Dendritic cell treated with granulocyte-macrophage colony-stimulating factor and Interleukin-4, amounts not matched to agents 40 ng/mL and 50 ng/mL, for 4 days (primary cell): ENCODE results near the gene NR2C2.

ENCODE experiments used
- H3K27ac Mint-ChIP-seq: one replicate; pipeline ENCODE4 v1.8.0; 2022; ENCODE audit warnings: mild to moderate bottlenecking, mixed read lengths
- H3K27me3 Mint-ChIP-seq: one replicate; pipeline ENCODE4 v1.8.0; 2022; ENCODE audit warnings: mild to moderate bottlenecking, mixed read lengths
- H3K36me3 Mint-ChIP-seq: one replicate; pipeline ENCODE4 v1.8.0; 2022; ENCODE audit warnings: low read depth, mixed read lengths
- H3K4me1 Mint-ChIP-seq: one replicate; pipeline ENCODE4 v1.8.0; 2022; ENCODE audit warnings: low read depth, mixed read lengths
- H3K4me3 Mint-ChIP-seq: one replicate; pipeline ENCODE4 v1.8.0; 2022; ENCODE audit warnings: mild to moderate bottlenecking, moderate library complexity, mixed read lengths
- H3K9me3 Mint-ChIP-seq: one replicate; pipeline ENCODE4 v1.8.0; 2022; ENCODE audit warnings: mixed read lengths
- intact Hi-C: fragments of 100-400 bp; cut with micrococcal nuclease; formaldehyde crosslinking; loops from one replicate; pipeline ENCODE4 v1.15.0; 2022

Gene NR2C2

DNA sequence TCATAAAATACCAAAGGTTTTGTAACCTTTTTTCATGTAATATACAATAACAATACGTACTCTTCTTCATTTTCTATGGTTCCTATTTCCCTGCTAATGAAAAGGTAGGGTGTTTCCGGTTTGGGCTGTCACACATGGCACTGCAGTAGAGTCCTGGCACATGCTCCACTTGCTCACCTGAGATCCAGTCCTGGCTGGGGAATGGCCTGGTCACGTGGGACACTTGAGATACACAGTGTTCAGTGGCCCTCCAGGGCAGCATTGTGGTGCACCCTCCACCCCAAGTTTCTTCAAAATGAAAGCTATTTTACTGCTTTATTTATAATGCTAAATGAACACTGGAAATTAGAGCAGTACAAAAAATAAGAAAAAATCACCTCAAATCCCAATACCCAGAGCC is 94.6 kb downstream of the NR2C2 start:
- Mint-ChIP-seq H3K36me3 (peaks cover 99% of the 10 kb centered on the region), H3K4me1 (no peaks in the 10 kb centered on the region), H3K9me3 (no peaks in the 10 kb centered on the region), H3K27ac (no peak overlapping the region), H3K4me3 (no peak overlapping the region), H3K27me3 (no peaks in the 10 kb centered on the region)
- intact Hi-C loops: no loop called here

DNA sequence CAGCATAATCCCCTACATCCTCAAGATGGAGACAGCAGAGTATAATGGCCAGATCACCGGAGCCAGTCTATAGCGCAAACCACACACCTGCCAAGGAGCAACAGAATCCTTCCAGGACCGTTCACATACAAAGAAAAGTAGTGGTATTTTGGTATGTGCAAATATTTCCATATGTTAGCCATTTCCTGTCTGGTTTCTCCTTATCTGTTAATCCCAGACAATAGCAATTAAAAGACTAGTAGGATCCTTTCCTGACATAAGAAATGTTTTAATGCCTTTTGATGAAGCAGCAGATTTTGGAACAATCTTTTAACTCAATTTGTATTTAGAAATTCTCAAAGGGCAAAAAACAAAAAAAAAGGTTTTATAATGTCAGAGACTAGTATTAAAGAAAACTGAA is 95.6 kb downstream of the NR2C2 start:
- H3K4me1 Mint-ChIP-seq: no peaks in the 10 kb centered on the region
- intact Hi-C loops: no loop called here
- no peak overlapping the region for H3K4me3 Mint-ChIP-seq
- H3K27ac Mint-ChIP-seq: no peak overlapping the region
- peaks cover 100% of the 10 kb centered on the region for H3K36me3 Mint-ChIP-seq
- no peaks in the 10 kb centered on the region for H3K27me3 Mint-ChIP-seq
- H3K9me3 Mint-ChIP-seq: no peaks in the 10 kb centered on the region

DNA sequence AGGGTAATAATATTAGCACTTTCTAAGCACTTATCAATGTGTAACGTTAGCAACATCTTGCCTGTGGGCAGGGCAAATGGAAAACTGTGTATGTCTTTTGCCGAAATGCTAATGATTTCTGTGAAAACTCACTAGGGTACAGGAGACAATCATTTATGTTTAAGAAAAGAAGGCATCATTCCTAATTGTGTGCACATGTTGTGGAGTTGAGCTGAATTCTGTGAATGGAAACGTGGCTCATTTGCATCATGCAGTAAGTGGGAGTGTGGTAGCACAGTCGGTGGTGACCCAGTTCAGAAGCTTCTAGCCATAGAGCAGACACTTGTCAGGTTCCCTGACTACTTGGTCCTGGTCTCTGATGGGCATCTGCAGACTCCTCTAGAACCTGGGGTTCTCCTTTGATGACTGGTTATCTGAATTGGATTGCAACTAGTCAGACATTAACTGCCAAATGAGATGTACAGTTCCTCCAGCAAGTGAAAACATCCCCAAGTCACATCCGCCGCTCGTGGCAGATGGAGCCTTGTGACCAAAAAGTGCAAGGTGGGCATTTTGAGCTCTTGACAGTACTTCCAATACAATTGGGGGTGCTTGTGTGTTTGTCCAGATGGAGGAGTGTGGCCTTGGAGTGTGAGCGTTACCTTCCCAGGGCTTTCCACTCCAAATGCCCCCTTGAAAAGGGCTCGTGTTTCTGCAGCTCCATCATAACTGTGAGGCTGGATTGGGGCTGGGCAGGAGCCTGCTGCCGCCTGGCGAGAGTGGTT is 96.2 kb downstream of the NR2C2 start:
- Mint-ChIP-seq H3K27me3 (no peaks in the 10 kb centered on the region), H3K36me3 (peaks cover 100% of the 10 kb centered on the region), H3K27ac (no peak overlapping the region), H3K4me1 (no peaks in the 10 kb centered on the region), H3K9me3 (no peaks in the 10 kb centered on the region), H3K4me3 (no peak overlapping the region)
- intact Hi-C loops: no loop called here

DNA sequence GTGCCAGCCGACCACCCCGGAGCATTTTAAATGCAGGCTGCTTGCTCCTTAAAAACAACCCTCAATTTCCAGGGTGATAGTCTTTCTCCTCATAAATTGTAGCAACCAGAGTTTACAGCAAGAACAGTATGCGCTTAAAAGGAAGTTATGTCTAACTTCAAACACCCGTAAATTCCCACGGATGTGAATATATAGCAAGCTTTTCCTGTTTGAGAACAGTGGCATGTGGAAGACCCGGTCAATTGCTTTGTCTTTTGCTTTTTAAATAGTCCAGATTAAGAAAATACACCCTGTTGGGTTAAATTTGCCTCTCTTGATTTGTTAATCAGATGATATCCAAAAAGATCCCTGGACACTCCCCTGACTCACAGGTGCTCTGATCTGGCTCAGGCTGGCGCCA is 96.9 kb downstream of the NR2C2 start:
- Mint-ChIP-seq H3K27ac (no peak overlapping the region), H3K4me3 (no peak overlapping the region), H3K4me1 (no peaks in the 10 kb centered on the region), H3K9me3 (no peaks in the 10 kb centered on the region), H3K36me3 (peaks cover 100% of the 10 kb centered on the region), H3K27me3 (no peaks in the 10 kb centered on the region)
- intact Hi-C loops: no loop called here

DNA sequence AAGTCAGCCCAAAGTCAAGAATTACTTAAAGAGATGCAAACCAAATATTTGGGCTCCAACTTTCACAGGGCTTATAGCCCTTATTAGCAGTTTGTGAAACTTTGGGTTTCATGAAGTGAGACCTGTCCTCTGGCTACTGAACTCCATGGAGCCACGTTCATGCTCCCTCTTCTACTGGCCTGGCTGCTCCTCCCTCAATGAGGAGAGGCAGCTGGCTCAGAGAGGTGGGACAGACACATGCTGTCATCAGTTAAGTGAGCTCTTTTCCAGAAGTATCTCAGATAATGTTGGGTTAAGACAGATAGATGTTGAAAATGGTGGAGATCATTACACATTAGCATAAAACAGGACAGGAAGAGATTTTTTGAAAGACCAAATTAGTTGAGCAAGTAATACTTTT is 98.3 kb downstream of the NR2C2 start:
- no peak overlapping the region for H3K27ac Mint-ChIP-seq
- no peaks in the 10 kb centered on the region for H3K27me3 Mint-ChIP-seq
- H3K4me1 Mint-ChIP-seq: peaks cover 7% of the 10 kb centered on the region
- H3K9me3 Mint-ChIP-seq: no peaks in the 10 kb centered on the region
- H3K36me3 Mint-ChIP-seq: peaks cover 100% of the 10 kb centered on the region
- no peak overlapping the region for H3K4me3 Mint-ChIP-seq
- intact Hi-C loops: no loop called here

DNA sequence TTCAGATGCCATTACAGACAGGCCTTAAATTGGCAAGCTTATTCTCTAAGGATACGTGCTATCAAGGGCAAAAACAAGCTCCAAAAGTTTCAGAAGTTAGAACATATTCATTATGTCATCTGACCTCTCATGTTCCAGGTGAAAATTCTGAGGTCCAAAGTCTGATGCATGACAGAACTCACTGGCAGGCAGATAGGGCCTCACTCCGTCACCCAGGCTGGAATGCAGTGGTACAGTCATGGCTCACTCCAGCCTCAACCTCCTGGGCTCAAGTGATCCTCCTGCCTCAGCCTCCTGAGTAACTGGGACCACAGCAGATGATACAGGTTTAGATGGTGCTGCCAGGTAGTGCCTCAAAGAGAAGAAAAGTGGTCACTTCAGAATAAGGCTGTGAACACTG is 102.2 kb downstream of the NR2C2 start:
- peaks cover 99% of the 10 kb centered on the region for H3K36me3 Mint-ChIP-seq
- H3K9me3 Mint-ChIP-seq: peaks cover under 1% of the 10 kb centered on the region
- no peaks in the 10 kb centered on the region for H3K27me3 Mint-ChIP-seq
- intact Hi-C loops: no loop called here
- peaks cover 8% of the 10 kb centered on the region for H3K4me1 Mint-ChIP-seq
- H3K27ac Mint-ChIP-seq: no peak overlapping the region
- no peak overlapping the region for H3K4me3 Mint-ChIP-seq

DNA sequence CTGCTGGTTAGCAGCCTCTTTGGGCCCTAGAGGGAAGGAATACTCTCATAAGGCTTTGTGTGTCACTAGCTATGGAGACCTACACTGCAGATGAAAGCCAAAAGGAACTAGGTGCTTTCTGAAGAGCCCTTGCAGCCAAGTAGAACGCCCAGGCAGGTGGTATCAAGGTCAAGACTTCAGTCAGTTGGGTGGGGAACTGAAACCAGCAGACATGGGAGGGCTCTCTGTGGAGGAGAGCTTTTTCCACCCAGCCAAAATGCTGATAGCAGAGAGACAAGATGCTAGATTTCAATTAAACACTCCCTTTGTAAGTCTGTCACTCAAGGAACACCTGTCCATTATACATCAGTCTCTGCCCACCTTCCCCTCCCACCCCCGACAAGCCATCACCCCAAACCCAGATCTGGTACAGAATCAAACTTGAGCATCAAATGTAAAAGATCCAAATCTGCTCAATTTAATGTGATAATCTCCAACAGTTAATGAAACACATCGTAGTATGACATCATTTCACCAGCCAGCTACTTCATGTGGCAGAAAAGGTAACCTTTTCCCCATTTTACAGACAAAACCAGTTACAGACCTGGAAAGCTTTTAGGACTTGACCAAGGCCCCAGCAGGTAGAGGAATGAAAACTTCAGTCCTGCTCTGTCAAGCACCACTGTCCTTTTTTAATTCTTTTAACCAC is 103.2 kb downstream of the NR2C2 start:
- Mint-ChIP-seq H3K36me3 (peaks cover 99% of the 10 kb centered on the region), H3K4me3 (no peak overlapping the region), H3K27ac (no peak overlapping the region), H3K9me3 (peaks cover 8% of the 10 kb centered on the region), H3K27me3 (no peaks in the 10 kb centered on the region), H3K4me1 (peaks cover 14% of the 10 kb centered on the region)
- intact Hi-C loops: no loop called here

DNA sequence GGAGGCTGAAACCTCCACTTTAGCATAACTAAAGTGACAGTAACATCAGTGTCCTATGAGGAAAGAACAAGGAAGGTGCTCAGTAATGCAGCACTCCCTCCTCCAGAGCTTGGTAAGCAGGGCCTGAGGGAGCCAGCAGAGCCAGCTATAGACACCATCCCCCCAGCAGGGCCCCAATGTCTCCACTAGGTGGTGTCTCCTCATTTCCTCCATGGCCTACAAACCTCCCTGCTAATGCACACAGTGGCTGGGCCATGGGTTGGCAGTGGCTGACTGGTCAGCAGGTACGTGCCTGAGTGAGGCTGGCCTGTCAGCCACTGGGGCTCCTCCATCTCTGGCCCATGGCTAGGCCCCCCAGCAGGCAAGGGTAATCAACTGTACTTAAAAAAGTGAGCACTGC is 104.1 kb downstream of the NR2C2 start:
- intact Hi-C loops: no loop called here
- H3K27ac Mint-ChIP-seq: peak overlapping the region; percentile 41
- peaks cover 14% of the 10 kb centered on the region for H3K4me1 Mint-ChIP-seq
- H3K27me3 Mint-ChIP-seq: no peaks in the 10 kb centered on the region
- H3K36me3 Mint-ChIP-seq: peaks cover 99% of the 10 kb centered on the region
- peaks cover 8% of the 10 kb centered on the region for H3K9me3 Mint-ChIP-seq
- no peak overlapping the region for H3K4me3 Mint-ChIP-seq

DNA sequence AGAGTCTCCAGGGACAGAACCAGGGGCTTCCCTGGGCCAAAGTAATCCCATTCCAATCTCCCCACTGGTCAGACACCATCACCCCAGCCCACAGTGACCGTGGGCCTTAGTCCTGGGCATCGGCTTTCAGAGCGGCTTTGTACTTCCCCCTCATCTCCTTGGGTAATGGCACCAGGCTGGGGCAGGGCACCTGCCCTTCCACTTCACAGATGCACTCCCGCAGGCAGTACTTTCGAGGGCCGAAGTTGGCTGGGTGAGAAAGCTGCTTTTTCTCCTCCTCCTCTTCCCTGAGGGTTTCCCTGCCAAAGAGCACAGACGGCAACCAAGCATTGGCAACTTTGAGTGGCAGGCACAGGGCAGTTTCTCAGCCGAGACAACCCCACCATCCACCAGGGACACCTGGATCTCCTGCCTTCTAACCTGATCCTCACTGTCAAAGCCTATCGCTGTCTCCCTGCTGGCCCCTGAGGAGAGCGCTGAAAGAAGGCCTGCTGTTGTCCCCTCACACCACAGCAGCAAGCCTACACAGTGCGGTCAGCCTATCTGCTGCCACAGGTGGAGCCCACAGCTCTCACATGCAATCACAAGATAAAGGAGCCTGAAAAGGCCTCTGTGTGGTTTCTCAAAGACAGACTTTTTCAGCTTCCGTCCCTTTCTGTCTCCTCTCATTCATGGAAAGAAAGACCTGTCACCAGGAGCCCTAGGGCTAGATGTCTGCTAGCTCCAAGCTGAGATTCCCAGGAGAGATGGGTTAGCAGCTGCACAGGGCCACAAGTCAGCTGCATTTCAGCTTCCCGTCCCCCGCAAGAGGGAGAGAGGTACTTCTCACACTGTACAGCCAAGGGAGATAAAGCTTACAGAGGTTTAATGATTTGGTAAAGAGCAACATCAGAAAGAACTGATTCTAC is 105.2 kb downstream of the NR2C2 start:
- H3K27me3 Mint-ChIP-seq: no peaks in the 10 kb centered on the region
- intact Hi-C loops: no loop called here
- H3K4me1 Mint-ChIP-seq: peaks cover 14% of the 10 kb centered on the region
- no peak overlapping the region for H3K27ac Mint-ChIP-seq
- no peak overlapping the region for H3K4me3 Mint-ChIP-seq
- peaks cover 8% of the 10 kb centered on the region for H3K9me3 Mint-ChIP-seq
- peaks cover 99% of the 10 kb centered on the region for H3K36me3 Mint-ChIP-seq

DNA sequence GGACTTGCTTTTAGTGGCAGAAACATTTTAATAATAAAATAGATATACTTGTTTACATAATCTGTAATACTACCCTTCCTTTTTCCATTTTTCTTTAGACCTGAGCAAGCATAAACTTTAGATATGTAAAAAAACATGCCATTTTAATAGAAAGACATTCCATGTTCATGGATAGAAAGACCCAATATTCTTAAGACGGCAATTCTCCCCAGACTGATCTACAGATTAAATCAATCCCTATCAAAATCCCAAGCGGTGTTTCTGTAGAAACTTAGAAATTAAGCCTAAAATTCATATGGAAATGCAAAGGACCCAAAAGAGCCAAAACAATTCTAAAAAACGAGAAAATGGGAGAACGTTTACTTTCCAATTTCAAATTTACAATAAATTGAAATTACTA is 106.2 kb downstream of the NR2C2 start:
- H3K27ac Mint-ChIP-seq: no peak overlapping the region
- H3K27me3 Mint-ChIP-seq: no peaks in the 10 kb centered on the region
- no peak overlapping the region for H3K4me3 Mint-ChIP-seq
- peaks cover 14% of the 10 kb centered on the region for H3K4me1 Mint-ChIP-seq
- intact Hi-C loops: no loop called here
- H3K36me3 Mint-ChIP-seq: peaks cover 99% of the 10 kb centered on the region
- peaks cover 8% of the 10 kb centered on the region for H3K9me3 Mint-ChIP-seq

DNA sequence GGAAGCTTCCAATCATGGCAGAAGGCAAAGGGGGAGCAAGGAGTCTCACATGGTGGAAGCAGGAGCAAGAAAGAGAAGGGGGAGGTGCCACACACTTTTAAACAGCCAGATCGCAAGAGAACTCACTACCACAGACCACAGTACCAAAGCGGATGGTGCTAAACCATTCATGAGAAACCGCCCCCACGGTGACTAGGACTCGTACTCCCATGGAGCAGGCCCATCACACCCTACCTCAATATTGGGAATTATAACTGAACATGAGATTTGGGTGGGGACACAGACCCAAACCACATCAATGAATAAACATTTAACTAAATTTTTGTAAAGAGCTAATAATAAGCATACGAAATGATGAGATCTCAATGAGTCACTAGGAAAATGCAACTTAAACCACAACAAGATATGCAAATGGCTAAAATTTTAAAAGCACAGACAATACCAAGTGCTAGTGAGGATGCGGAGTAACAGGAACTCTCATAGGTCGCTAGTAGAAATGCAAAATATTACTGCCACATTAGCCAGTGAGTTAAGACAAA is 107.7 kb downstream of the NR2C2 start:
- Mint-ChIP-seq H3K27me3 (no peaks in the 10 kb centered on the region), H3K27ac (no peak overlapping the region), H3K4me1 (peaks cover 13% of the 10 kb centered on the region), H3K4me3 (no peak overlapping the region), H3K36me3 (peaks cover 99% of the 10 kb centered on the region), H3K9me3 (peaks cover 8% of the 10 kb centered on the region)
- intact Hi-C loops: no loop called here

DNA sequence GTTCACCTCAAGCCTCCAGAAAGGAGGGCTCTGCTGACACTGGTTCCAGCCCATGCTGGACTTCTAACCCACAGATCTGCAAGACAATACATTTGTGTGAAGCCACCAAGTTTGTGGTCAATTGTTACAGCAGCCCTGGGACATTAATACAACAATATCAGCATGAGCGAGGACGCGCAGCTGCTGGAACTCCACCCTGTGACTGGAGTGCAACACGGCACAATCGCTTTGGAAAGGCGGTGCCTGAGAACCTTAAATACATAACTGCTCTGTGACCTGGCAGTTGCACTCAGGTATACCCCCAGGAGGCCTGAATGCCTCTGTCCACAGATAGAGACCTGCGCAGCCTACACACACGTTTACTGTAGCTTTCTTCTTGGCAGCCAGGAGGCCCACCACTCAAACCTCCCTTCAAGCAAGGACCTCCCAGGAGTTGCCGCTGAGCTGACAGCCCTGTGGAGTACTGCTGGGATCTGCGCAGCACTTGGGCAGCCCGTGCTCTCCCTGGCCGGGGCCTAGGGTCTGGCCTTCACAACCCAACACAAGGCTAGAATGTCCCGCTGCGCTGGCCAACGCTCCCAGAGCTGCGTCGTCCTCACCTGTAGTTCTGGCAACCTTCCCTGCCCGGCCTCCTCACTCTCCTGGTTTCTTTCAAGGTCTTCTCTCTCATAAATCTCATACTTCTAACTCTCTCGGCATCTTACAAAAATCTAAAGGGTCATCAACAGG is 109.5 kb downstream of the NR2C2 start:
- Mint-ChIP-seq H3K4me1 (peaks cover 6% of the 10 kb centered on the region), H3K9me3 (peaks cover 8% of the 10 kb centered on the region), H3K27me3 (no peaks in the 10 kb centered on the region), H3K4me3 (no peak overlapping the region), H3K36me3 (peaks cover 97% of the 10 kb centered on the region), H3K27ac (no peak overlapping the region)
- intact Hi-C loops: no loop called here

DNA sequence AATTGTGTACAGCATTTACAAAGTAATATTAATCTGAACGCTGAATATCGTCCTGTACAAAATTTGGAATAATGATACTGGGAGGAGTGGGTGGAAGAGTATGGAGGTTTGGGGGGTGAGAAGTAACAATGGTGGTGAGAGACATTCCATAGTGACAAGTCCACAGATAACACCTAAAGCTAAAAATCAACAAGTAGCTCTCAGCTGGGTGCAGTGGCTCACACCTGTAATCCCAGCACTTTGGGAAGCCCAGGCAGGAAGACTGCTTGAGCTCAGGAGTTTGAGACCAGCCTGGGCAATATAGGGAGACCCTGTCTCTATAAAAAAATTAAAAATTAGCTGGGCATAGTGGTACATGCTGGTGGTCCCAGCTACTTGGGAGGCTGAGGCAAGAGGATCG is 112.6 kb downstream of the NR2C2 start:
- Mint-ChIP-seq H3K27me3 (no peaks in the 10 kb centered on the region), H3K4me1 (peaks cover 17% of the 10 kb centered on the region), H3K4me3 (no peak overlapping the region), H3K36me3 (peaks cover 80% of the 10 kb centered on the region), H3K27ac (no peak overlapping the region), H3K9me3 (peaks cover 3% of the 10 kb centered on the region)
- intact Hi-C loops: loop anchor here (10.0 kb wide), 1 partner anchor 405 kb away; the partner anchor contains the start of gene CCDC174
